GM19372 (cell line): ENCODE measurements around the gene UTF1.

Experiments
- ATAC-seq: cut with Tn5 transposase; IDR thresholded peaks from one replicate; pipeline ENCODE4 v1.9.1; 2021; ENCODE audit warnings: mild to moderate bottlenecking, low read depth, moderate library complexity; ENCODE audit not compliant: unreplicated experiment

UTF1 gene, protein sequence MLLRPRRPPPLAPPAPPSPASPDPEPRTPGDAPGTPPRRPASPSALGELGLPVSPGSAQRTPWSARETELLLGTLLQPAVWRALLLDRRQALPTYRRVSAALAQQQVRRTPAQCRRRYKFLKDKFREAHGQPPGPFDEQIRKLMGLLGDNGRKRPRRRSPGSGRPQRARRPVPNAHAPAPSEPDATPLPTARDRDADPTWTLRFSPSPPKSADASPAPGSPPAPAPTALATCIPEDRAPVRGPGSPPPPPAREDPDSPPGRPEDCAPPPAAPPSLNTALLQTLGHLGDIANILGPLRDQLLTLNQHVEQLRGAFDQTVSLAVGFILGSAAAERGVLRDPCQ

DNA sequence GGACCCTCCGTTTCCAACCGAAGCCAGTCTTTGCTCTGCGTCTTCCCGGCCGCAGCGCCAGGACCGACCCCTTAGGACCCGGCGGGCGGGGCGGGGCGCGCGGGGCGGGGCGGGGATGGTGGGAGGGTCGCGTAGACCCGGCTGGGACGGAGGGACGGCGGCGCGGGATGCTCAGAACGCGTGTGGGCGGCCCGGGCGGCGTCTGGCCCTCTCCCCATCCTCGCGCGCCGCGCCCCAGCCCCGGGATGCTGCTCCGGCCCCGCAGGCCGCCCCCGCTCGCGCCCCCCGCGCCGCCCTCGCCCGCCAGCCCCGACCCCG, at the start of gene UTF1:
Gene UTF1 (plus strand): TSS at position 174 of the 318 bp plus-strand sequence. CDS start 72 bp downstream, at position 246.
- no peak for ATAC-seq

DNA sequence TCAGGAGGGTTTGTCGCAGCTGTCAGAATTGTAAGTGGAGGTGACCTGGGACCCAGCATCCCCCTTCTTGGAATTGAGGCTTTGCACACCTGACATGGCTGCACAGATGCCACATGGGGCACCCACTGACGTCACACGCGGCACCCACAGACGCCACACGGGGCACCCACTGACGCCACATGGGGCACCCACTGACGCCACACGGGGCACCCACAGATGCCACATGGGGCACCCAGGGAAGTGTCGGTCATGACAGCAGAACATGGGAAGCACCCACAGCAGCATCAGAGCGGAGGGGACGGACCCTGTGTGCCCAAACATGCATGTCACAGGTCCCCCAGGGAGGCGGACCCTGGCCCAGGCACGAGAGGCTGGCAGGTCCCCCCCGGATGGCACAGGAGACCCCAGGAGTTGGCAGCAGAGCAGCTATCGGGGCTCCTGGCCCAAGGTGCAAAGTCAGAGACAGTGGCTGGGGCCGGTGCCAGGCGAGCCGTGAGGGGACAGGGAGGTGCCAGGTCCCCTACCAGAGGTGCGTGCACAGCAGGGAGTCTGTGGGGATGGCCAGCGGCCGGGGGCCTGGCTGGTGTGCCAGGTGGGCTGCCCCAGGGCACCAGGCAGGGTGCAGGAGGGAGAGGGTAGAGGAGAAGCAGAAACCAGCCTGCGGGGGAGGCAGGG, 48.9 kb upstream of the UTF1 start:
- ATAC-seq: no peak

DNA sequence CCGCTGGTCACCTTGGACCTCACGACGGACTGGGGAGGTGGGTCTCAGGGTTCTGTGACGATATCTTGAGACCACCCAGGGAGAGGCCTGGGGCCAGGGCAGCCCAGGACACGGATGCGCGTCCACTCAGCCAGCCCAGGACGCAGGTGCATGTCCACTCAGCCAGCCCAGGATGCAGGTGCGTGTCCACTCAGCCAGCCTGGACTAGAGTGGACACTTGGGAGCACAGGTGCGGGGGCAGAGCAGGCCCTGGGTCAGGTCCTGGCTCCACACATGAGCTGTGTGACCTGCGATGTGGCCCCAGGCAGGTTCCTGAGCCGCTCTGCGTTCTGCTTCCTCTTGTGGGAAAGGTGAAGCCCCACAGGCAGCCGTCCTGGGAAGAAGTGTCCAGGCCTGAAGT, 47.8 kb upstream of the UTF1 start:
- no peak for ATAC-seq

DNA sequence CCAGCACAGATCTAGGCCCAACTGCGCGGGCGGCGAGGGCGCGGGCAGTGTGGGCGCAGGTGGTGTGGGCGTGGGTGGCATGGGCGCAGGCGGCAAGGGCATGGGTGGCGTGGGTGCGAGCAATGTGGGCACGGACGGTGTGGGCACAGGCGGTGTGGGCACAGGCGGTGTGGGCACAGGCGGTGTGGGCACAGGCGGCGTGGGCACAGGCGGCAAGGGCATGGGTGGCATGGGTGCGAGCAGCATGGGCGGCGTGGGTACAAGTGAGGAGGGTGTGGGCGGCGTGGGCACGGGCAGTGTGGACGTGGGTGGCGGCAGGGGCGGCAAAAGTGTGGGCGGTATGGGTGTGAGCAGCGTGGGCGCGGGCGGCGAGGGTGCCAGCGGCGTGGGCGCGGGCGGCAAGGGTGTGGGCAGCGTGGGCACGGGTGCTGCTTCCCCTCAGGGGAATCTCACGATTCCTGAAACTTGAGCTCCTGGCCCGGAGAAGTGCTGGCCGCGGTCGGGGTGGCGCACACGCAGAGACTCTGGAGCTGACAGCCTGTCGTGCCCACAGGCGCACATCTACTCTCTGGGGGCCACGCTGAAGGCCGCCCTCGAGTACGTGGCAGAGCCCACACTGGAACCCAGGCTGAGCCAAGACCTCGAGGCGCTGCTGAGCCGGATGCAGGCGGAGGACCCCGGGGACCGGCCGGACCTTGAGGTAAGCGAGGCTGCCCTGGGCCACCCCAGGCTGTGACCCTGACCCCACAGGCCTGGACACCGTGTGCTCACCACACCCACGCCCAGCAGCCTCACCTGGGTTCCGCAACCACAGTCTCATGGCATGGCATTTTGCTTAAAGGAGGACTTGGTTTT, 47.0 kb upstream of the UTF1 start:
- ATAC-seq: no peak

DNA sequence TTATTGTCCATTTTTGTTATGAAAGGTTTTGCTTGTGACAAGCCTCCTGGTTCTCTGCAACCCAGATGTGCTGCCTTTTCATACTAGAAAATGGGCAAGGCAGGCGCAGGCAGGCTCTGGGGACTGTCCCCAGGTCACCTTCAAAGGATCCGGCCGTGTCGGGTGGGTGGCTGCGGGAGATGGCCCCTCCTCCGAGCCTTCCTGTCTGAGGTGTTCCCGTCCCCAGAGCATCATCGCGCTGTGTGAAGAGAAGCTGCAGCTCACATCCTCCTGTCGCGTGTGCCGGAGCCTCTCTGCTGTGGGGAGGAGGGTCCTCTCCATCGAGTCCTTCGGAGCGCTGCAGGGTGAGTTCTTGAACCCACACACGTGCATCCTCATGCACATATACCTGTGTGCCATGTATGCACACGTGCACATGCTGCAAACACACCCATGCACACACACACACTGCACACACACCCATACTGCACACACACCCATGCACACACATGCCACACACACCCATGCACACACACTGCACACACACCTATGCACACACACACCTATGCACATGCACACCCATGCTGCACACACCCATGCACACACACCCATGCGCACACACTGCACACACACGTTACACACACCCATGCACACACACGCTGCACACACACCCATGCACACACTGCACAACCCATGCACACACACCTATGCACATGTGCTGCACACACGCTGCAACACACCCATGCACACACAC, 46.2 kb upstream of the UTF1 start:
- no peak for ATAC-seq

DNA sequence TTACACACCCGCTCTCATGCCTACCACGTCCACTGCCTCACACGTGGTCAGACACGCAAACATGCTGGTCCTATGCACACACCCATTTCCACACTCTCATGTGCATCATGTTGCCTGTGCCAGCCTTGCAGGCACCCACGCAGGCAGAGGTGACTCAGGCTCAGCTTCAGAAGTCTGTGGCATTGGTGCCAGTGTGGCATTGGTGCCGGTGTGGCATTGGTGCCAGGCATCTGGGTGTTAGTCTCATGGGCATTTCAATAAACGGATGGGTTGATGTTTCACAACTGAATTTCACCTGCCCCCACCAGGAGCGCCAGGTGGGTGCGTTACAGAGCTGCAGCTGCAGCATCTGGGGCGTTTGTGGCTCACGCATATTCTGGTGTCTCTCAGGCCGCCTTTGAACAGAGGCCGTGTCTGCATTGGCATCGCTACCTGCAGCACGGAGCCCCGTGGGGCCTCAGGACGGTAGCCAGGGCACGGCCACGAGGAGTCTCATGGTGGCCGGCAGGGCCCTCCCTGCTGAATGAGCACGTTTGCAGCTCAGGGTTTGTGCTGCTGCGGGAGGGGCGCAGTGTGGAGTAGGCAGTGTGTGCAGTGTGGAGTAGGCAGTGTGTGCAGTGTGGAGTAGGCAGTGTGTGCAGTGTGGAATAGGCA, 45.3 kb upstream of the UTF1 start:
- no peak for ATAC-seq

DNA sequence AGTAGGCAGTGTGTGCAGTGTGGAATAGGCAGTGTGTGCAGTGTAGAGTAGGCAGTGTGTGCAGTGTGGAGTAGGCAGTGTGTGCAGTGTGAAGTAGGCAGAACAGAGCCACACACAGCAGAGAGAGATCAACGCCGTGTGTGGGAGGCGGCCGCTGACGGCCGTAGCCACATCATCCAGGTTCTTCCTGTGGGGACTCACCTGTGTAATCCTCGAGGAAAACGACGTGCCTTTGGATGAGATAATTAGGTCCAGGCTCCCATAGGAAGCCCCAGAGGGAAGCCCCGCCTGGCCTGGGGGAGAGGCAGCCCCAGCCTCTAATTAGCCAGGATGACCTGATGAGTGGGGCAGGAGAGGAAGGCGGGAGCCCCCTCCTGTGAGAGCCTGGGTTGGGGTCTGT, 44.6 kb upstream of the UTF1 start:
- no peak for ATAC-seq

DNA sequence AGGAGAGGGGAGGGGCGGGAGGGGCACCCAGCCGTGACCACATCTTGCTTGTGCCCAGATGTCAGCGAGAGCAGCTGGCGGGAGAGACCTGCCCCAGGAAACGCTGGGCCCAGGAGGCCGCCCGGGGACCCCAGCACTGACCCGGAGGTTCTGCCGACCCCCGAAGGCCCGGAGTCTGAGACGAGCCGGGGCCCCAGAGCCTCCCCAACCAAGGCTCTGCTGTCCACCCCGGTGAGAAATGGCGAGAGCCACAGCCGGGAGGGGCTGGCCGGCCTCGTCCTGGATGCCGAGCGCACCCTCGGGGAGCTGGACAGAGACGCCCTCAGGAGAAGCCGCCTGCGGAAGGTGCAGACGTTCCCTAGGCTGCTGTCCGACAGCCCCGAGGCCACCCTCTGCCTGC, 44.1 kb upstream of the UTF1 start:
- ATAC-seq: no peak

DNA sequence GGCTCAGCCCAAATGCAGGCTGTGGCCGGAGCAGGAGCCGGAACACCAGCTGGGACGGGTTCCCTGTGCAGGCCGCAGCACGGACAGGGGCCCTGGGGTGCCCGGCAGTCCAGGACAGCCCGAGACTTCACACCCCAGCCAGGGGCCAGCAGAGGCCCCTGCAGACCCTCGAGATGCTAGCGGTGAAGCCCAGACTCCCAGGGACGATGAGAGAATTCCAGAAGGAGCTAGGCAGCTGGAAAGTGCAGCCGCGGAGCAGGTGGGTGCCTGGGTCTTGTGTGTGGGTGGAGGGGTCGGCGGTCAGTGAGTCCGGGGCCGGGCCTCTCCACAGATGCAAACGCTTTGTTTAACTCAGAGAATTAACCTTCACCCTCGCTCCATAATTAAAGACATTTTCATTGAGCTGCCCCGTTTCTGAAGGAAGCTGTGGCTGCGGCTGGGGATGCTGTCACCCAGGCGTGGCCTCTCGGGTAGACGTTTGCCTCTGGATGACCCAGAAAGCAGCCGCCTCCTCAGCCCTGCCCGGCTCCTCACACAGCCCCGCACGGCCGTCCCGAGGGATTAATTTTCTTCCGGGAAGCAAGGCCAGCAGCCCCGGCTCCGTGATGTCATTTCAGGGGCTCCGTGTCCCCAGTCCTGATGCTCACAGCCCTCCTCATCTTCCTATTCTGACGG, 43.5 kb upstream of the UTF1 start:
- ATAC-seq: no peak

DNA sequence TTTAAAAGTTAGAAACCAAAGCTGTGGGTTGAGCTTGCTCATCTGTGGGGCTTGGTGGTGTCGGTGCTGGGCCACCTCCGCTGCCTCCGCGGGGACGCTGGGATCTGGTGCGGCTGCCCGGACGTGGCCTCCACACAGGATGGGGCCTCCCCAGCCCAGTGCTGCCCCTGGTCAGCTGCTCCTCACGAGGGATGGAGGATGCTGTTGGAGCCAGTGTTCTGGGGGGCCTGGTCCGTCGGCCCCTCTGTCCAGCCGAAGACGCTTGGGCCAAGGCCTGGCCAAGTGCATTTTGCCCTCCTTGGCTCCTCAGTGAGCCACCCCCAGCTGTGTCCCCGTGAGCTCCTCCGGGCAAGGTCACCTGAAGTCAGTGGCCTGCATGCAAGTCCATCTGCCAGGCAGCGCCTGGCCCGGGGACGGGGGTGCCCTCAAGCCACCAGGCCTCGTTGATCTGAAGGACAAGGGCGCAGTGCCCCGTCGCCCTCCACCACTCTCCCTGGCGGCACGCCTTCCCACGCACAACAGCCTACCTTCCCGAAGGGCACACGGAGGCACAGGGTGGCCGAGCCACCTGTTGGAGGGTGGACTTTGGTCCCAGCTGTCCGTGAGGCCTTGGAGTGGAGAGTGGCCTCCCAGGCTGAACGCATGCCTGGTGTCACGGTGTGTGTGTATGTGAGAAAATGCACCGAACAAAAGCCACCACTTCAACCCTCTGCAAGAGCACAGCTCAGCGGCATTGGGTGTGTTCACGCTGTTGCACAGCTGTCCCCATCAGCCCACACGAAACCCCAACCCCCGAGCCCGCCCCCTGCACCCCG, 42.7 kb upstream of the UTF1 start:
- ATAC-seq: no peak

DNA sequence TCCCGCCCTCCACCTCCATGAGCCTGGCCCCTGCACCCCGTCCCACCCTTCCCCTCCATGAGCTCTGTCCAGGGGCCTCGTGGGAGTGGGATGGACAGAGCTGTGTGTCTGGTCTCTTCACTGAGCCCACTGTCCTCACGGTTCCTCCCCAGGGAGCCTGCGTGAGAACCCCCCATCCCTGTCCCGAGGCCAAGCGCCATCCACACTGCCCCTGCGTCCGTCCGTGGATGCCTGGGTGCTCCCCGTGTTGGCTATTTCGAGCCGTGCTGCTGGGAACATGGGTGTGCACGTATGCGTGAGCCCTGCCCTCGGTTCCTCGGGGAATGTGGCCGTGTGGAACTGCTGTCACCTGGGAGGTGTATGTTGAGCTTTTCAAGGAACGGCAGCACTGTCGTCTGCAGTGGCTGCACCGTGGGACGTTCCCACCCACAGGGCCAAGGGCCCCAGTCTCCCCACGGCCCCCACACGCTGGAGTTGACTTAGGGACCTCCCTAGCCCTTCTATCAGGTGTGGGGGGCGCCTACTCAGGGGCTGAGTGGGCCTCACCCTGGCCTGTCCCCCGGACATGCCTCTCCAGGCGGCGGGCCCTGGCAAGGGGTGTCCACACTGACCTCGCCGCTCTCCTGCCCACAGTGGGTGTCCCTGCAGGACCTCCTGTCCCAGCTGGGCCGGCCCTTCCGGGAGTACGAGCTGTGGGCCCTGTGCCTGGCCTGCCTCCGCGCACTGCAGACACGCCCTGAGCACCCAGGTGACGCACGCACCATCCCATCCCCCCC, 41.9 kb upstream of the UTF1 start:
- no peak for ATAC-seq

DNA sequence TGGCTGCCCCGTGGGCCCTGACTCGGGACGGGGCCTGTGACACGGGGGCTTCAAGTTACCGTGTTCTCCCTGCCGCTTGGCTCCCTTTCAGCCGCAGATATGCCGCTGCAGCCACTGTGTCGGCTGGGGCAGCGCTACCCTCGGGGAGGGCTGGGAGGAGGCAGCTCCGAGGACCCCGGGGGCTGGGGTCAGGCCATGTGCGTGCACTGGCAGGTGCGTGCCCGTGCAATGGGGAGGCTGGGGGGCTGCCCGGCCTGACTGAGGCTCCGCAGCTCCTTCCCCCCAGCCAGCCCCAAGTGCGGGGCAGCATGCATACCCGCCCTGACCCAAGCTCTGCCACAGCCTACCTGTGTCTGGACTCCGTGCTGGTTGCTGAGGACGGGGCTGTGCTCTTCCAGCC, 40.8 kb upstream of the UTF1 start:
- ATAC-seq: no peak

DNA sequence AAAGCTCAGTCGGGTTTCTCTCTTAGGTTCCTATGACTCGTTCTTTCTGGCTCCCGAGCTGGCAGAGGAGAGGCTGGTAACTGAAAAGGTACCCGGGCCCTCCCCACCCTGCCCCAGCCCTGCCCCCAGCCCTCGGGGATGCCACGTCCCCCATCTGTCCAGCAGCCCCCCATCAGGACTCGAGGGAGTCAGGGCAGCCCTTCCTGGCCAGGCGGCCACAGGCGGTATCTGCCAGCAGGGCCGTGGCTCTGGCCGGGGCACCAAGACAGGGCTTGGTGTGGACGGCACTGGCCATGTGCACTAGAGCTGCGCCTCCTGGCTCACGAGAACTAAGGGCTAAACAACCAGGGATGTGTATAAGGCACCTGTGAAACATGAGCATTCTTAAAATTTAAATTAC, 40.3 kb upstream of the UTF1 start:
- no peak for ATAC-seq

DNA sequence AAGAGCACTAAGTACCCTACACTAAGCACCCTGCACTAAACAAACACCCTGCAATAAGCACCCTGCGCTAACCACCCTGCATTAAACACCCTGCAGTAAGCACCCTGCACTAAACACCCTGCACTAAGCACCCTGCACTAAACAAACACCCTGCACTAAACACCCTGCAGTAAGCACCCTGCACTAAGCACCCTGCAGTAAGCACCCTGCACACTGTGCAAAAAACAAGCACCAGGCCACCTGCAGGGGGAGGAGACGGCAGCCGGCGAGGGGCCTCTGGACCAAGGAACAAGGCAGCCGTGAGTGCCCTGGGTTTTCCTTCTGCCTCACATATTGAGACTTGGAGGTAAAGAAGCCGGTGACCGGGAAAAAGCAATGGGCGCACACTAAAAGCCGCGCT, 39.8 kb upstream of the UTF1 start:
- no peak for ATAC-seq

DNA sequence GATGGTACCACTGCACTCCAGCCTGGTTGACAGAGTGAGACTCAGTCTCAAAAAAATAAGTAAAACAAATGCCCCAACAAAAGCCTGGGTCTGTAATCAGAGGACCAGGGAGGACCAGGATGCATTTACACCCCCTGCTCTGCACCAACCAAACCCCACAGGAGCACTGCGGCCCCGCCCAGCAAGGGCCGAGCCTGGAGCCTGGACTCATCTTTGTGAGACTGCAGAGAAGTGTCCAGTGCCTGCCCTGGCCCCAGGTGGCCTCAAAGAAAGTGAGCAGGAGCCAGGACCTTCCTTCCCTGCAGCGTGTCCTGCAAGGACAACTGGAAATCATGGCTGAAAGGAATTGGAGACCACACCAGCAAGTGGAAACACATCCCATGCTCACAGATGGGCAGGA, 38.4 kb upstream of the UTF1 start:
- ATAC-seq: no peak

DNA sequence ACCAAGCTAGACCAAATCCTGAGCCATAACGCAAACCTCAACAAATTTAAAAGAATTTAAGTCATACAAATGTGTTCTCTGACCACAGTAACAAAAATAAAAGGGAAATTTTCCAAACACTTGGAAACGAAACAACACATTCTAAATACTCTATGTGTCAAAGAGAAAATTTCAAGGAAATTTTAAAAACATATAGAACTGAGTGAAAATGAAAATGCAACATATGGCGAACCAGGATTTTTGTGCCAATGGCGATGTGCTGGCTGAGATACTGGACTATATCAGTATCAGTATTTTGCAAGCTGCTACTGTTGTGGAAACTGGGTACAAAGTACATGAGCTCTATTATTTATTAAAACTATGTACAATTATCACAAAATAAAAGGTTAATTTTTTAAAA, 35.9 kb upstream of the UTF1 start:
- no peak for ATAC-seq

DNA sequence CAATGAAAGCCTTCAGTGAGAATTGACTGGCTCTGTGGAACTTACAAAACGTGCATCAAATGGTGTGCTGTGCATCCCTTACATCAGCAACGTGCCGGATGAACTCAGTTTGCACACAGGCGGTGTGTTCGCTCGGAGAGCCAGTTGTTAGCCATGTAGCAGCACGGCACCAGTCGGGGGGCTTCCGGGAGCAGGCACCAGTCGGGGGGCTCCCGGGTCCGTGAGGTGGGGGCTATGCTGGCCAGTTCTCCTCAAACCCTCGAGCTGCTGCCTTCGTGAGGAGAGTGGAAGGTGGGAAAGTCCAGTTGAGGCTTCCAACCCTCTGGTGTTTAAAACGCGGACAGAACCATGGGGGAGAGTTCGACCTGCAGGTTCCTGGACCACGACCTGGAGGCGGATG, 34.9 kb upstream of the UTF1 start:
- no peak for ATAC-seq

DNA sequence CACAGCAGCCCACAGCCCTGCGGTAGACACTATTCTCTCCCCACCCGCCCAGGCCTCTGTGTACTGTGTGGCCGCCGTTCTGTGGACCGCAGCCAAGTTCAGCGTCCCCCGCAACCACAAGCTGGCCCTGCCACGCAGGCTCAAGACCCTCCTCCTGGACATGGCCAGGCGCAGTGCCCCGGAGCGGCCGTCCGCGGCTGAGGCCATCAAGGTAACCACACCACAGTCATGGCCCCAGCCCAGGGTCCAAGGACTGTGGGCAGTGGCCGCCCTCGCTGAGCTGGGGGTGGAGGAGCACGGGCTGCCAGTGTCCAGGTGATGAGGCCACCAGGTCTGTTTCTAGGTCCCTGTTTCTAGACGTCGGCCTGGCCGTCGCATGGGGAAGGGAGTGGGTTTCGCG, 34.4 kb upstream of the UTF1 start:
- no peak for ATAC-seq
